Measurements from ENCODE around the gene RAD51. TPM values are rescaled to one million over a fixed set of nuclear protein-coding genes. Genes with fewer than 3 reads are reported as not detected.

Gene RAD51
- total RNA-seq, 6 donors from 2014 or later: 1.0 to 3.4 (median 2.1) TPM; not detected in 1

GRCh38 chr15:40691737-40692136, 3.2 kb upstream of the RAD51 start:
- Histone ChIP-seq H3K9me3 (no peaks in the 10 kb centered on the region), H3K27ac (no peak overlapping the region), H3K4me3 (no peak overlapping the region), H3K36me3 (peaks cover 0 to 6% (median 0%) of the 10 kb centered on the region in 4 donors), H3K4me1 (peaks cover 16 to 24% (median 19%) of the 10 kb centered on the region in 4 donors), H3K27me3 (no peaks in the 10 kb centered on the region)
- DNase-seq (no peak), ATAC-seq (ENCODE audit: low FRiP score in 2 of 2) (no peak)
- WGBS, 2 donors: 93 to 95% methylated on average over 4 of the region's 4 CpGs
- no peak for TF ChIP-seq EP300 (IDR thresholded peaks at IDR 0.05)
- no peak for TF ChIP-seq POLR2AphosphoS5 (IDR thresholded peaks at IDR 0.05)
- no peak for TF ChIP-seq POLR2A (IDR thresholded peaks at IDR 0.05)
- no peak for TF ChIP-seq CTCF (IDR thresholded peaks at IDR 0.05)

GRCh38 chr15:40693904-40694687, 878 bp upstream of the RAD51 start:
- DNase-seq (no peak), ATAC-seq (ENCODE audit: low FRiP score in 2 of 2) (no peak)
- H3K4me1 ChIP-seq: peaks cover 16 to 24% (median 19%) of the 10 kb centered on the region in 4 donors
- no peaks in the 10 kb centered on the region for H3K27me3 ChIP-seq
- H3K27ac ChIP-seq: peak overlapping the region; percentile 96 to 99 (median 98)
- no peaks in the 10 kb centered on the region for H3K9me3 ChIP-seq
- peak overlapping the region; percentile 66 to 80 (median 78) for H3K4me3 ChIP-seq
- peaks cover 0 to 6% (median 0%) of the 10 kb centered on the region in 4 donors for H3K36me3 ChIP-seq
- 30 to 33% methylated on average over 30 to 31 of the region's 31 CpGs for WGBS, 2 donors
- TF ChIP-seq CTCF (IDR thresholded peaks at IDR 0.05) (no peak), POLR2A (IDR thresholded peaks at IDR 0.05) (no peak), POLR2AphosphoS5 (IDR thresholded peaks at IDR 0.05) (no peak), EP300 (IDR thresholded peaks at IDR 0.05) (no peak)

- peaks cover 16 to 24% (median 19%) of the 10 kb centered on the region in 4 donors for H3K4me1 ChIP-seq
- WGBS, 2 donors: 1 to 5% methylated on average over 4 to 19 of the region's 24 CpGs
- H3K27me3 ChIP-seq: no peaks in the 10 kb centered on the region
- no peak for TF ChIP-seq EP300 (IDR thresholded peaks at IDR 0.05)
- TF ChIP-seq POLR2A (IDR thresholded peaks at IDR 0.05): no peak
- no peak for TF ChIP-seq POLR2AphosphoS5 (IDR thresholded peaks at IDR 0.05)
- TF ChIP-seq CTCF (IDR thresholded peaks at IDR 0.05): no peak
- ATAC-seq (ENCODE audit: low FRiP score in 2 of 2) (peak; percentile 11 to 32), DNase-seq (no peak)
- H3K27ac ChIP-seq: peak overlapping the region; percentile 96 to 99 (median 98)
- peaks cover 0 to 6% (median 0%) of the 10 kb centered on the region in 4 donors for H3K36me3 ChIP-seq
- peak overlapping the region; percentile 66 to 80 (median 79) for H3K4me3 ChIP-seq
- H3K9me3 ChIP-seq: no peaks in the 10 kb centered on the region
Observed at GRCh38 chr15:40695469-40695890, 506 bp downstream of the RAD51 start.

- Histone ChIP-seq H3K9me3 (no peaks in the 10 kb centered on the region), H3K27ac (no peak overlapping the region), H3K4me3 (no peak overlapping the region), H3K27me3 (no peaks in the 10 kb centered on the region), H3K4me1 (peaks cover 16 to 24% (median 19%) of the 10 kb centered on the region in 4 donors), H3K36me3 (peaks cover 0 to 6% (median 0%) of the 10 kb centered on the region in 4 donors)
- TF ChIP-seq POLR2AphosphoS5 (IDR thresholded peaks at IDR 0.05) (no peak), CTCF (IDR thresholded peaks at IDR 0.05) (no peak), EP300 (IDR thresholded peaks at IDR 0.05) (no peak), POLR2A (IDR thresholded peaks at IDR 0.05) (no peak)
- WGBS, 2 donors: 80 to 81% methylated on average over 11 of the region's 11 CpGs
- ATAC-seq (ENCODE audit: low FRiP score in 2 of 2) (no peak), DNase-seq (no peak)
Observed at GRCh38 chr15:40696228-40696627, 1.3 kb downstream of the RAD51 start.

Measured in upper lobe of left lung (tissue), 6 donors.